ENCODE data around the gene LRRC47.

- TF ChIP-seq FOXM1 (IDR thresholded peaks at IDR 0.05; ENCODE audit: borderline replicate concordance) (no peak), SUZ12 (IDR thresholded peaks at IDR 0.05) (no peak), HDGF (IDR thresholded peaks at IDR 0.05; ENCODE audit: borderline replicate concordance) (no peak), SP1 (IDR thresholded peaks at IDR 0.05) (no peak), NFRKB (IDR thresholded peaks at IDR 0.05) (no peak), CTBP1 (IDR thresholded peaks at IDR 0.05; ENCODE audit: borderline replicate concordance) (no peak), ELF4 (IDR thresholded peaks at IDR 0.05) (no peak), FOXK2 (IDR thresholded peaks at IDR 0.05) (no peak), ARNT (IDR thresholded peaks at IDR 0.05) (no peak), ZNF384 (IDR thresholded peaks at IDR 0.05) (no peak), LEF1 (IDR thresholded peaks at IDR 0.05; ENCODE audit: borderline replicate concordance) (no peak), TARDBP (IDR thresholded peaks at IDR 0.05) (no peak)
Observed at GRCh38 chr1:3761296-3762010, 34.8 kb downstream of the LRRC47 start.

Measured in HEK293T (cell line).